K562 treated with DMSO at 1 percent for 24 hours (cell line): Measurements from ENCODE around the gene ZBTB14. TPM values are rescaled to one million over a fixed set of nuclear protein-coding genes. Genes with fewer than 3 reads are reported as not detected.

Experiments used
- total RNA-seq: library from RNA; unstranded; fragments of 300-600 nt; gene quantifications from 2 replicates; pipeline ENCODE4 v1.2.3, GENCODE V29; 2022; ENCODE audit warnings: low read depth; ENCODE audit not compliant: insufficient read depth

The ZBTB14 gene, protein sequence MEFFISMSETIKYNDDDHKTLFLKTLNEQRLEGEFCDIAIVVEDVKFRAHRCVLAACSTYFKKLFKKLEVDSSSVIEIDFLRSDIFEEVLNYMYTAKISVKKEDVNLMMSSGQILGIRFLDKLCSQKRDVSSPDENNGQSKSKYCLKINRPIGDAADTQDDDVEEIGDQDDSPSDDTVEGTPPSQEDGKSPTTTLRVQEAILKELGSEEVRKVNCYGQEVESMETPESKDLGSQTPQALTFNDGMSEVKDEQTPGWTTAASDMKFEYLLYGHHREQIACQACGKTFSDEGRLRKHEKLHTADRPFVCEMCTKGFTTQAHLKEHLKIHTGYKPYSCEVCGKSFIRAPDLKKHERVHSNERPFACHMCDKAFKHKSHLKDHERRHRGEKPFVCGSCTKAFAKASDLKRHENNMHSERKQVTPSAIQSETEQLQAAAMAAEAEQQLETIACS
- 5.8 and 6.4 TPM in 2 replicates for total RNA-seq

DNA sequence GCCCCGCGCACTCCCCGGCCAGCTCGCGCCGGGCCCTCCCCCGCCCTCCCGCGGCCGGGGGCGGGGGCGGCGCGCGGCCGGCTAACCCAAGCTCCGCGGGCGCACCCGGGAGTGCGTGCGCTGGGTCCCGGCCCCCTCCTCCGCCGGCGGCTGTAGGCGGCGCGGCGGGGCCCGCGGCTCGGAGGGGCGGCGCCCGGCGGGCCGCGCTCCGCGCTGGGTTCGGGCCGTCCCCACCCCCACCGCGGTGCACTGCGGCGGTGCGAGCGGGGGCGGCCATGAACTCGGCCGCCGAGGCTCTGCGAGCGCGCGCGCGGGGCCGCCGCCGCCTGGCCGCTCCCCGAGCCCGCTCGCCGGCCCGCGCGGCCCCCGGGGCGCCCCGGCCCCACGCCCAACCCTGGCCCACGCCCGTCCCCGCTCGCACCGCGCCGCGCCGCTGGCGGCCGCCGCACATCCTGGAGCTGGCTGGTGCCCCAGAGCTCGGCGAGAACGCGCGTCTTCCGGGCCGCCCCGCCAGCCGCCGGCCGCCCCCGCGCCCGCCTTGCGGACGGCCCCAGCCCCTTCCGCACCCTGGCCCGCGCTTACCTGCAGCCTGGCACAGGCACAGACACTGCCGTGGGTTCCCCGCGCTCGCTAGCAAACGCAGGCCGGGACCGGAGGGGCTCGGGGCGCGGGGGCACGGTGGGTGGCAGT, at the start of gene ZBTB14:
Gene ZBTB14 (minus strand): TSS at position 496 of the 690 bp plus-strand sequence. CDS start 2,480 bp downstream, outside the sequence.

Other genes starting within 250 kb of the ZBTB14 start
- gene AKAIN1, start 98.5 kb downstream of the ZBTB14 start, total RNA-seq, result not detected in 2 replicates
- not detected in 2 replicates for gene EPB41L3, start 248.3 kb upstream of the ZBTB14 start, total RNA-seq